ENCODE measurements around the gene SOX10. TPM values are rescaled to one million over a fixed set of nuclear protein-coding genes. Genes with fewer than 3 reads are reported as not detected.

SOX10 gene
- total and polyA plus RNA-seq, 2 of the 4 experiments (the other 2 are of a cell fraction): not detected

- Histone ChIP-seq H3K56ac (ENCODE audit: extremely low read depth, insufficient read depth, low read length) (no peak overlapping the region), H3K9me1 (ENCODE audit: insufficient read depth, low read length) (peaks cover 2% of the 10 kb centered on the region; the same call in 1 of the 2 replicates), H4K8ac (ENCODE audit: low read depth in 2 of 2, low read length in 2 of 2) (no peak overlapping the region), H4K20me1 (ENCODE audit: insufficient read depth, low read length) (peaks cover 5% of the 10 kb centered on the region), H3K4me2 (ENCODE audit: low read depth, low read length) (no peak overlapping the region), H2BK20ac (ENCODE audit: low read depth, low read length) (no peak overlapping the region), H3K79me1 (ENCODE audit: low read depth in 1 of 2, low read length in 2 of 2) (peaks cover 20 to 29% of the 10 kb centered on the region in 2 experiments; a peak in 3 of 4 replicates), H3K9me3 (ENCODE audit: control insufficient read depth, insufficient read depth, low read length) (no peaks in the 10 kb centered on the region), H3K4ac (ENCODE audit: low read depth, low read length) (no peak overlapping the region), H2AFZ (replicated peaks; ENCODE audit: low read length, poor library complexity) (no peak overlapping the region), H3K27ac (ENCODE audit: insufficient read depth, low read length) (no peak overlapping the region), H3K14ac (replicated peaks; ENCODE audit: low read depth, low read length) (no peak overlapping the region), H2BK120ac (ENCODE audit: low read depth, low read length) (no peak overlapping the region), H3K9ac (ENCODE audit: low read depth, low read length) (no peak overlapping the region), H3K4me3 (ENCODE audit: insufficient read depth, low read depth, low read length) (no peak overlapping the region), H2BK15ac (ENCODE audit: low read depth, low read length) (no peak overlapping the region), H2AK9ac (replicated peaks; ENCODE audit: low read depth, low read length, poor library complexity) (no peak overlapping the region), H3K18ac (ENCODE audit: low read depth, low read length) (no peak overlapping the region), H2AK5ac (ENCODE audit: low read depth, low read length) (no peak overlapping the region), H3K23ac (ENCODE audit: low read depth, low read length) (no peak overlapping the region), H3K27me3 (ENCODE audit: control insufficient read depth, insufficient read depth, low read length) (no peaks in the 10 kb centered on the region), H3K36me3 (ENCODE audit: control insufficient read depth, insufficient read depth, low read length) (peaks cover 49% of the 10 kb centered on the region), H4K91ac (ENCODE audit: insufficient read depth, low read depth, low read length) (no peak overlapping the region), H4K5ac (ENCODE audit: low read depth, low read length) (no peak overlapping the region), H3K4me1 (ENCODE audit: control insufficient read depth, insufficient read depth, low read length) (peaks cover 5% of the 10 kb centered on the region), H2BK5ac (ENCODE audit: low read depth, low read length, poor library complexity, severe bottlenecking) (no peak overlapping the region)
- DNase-seq (no peak), ATAC-seq (ENCODE audit: low read depth) (no peak)
- in situ Hi-C loops (cut with MboI; ENCODE audit: low sequenced_read_pairs) (no loop called here), dilution Hi-C loops (cut with HindIII; ENCODE audit: low sequenced_read_pairs, unreplicated experiment) (no loop called here), intact Hi-C loops (cut with micrococcal nuclease) (no loop called here)
- BruUV-seq (replicated peaks): no TSS peak
- no CpG with 5 or more reads among the region's 4 CpGs for WGBS, 2 experiments (ENCODE audit: extremely low coverage in 2 of 2, insufficient read length in 1 of 2)
- ChIA-PET CTCF (no interaction called here), POLR2A (ENCODE audit: unreplicated experiment) (no interaction called here)
- TF ChIP-seq NFE2L2 (IDR thresholded peaks at IDR 0.05; ENCODE audit: low read depth, low read length): no peak
Measured at GRCh38 chr22:37961062-37961461, 23.3 kb downstream of the SOX10 start.
